ENCODE measurements around the gene ZNF311. TPM values are rescaled to one million over a fixed set of nuclear protein-coding genes. Genes with fewer than 3 reads are reported as not detected.
"Not testable (repeated sequence)": the region's sequence is repeated elsewhere in the genome, so short reads cannot be mapped to it uniquely, and the experiment has no call there.

The ZNF311 gene
- total and polyA plus RNA-seq, 11 donors: 0.07 to 0.84 (median 0.21) TPM; not detected in 2

GRCh38 chr6:28960846-28961500, 44.1 kb downstream of the ZNF311 start:
- H3K4me3 ChIP-seq: no peak overlapping the region
- intact Hi-C loops (cut with DNase I): no loop called here
- no peak overlapping the region for H3K27ac ChIP-seq
- no peaks in the 10 kb centered on the region for H3K36me3 ChIP-seq
- no peaks in the 10 kb centered on the region for H3K4me1 ChIP-seq
- no peak for DNase-seq
- peaks cover 0 to 22% (median 0%) of the 10 kb centered on the region in 9 donors for H3K27me3 ChIP-seq
- 86 to 95% (median 90%) methylated on average over 4 of the region's 4 CpGs for WGBS, 4 donors
- TF ChIP-seq POLR2A (IDR thresholded peaks at IDR 0.05): no peak
- TF ChIP-seq, protein P1, sequence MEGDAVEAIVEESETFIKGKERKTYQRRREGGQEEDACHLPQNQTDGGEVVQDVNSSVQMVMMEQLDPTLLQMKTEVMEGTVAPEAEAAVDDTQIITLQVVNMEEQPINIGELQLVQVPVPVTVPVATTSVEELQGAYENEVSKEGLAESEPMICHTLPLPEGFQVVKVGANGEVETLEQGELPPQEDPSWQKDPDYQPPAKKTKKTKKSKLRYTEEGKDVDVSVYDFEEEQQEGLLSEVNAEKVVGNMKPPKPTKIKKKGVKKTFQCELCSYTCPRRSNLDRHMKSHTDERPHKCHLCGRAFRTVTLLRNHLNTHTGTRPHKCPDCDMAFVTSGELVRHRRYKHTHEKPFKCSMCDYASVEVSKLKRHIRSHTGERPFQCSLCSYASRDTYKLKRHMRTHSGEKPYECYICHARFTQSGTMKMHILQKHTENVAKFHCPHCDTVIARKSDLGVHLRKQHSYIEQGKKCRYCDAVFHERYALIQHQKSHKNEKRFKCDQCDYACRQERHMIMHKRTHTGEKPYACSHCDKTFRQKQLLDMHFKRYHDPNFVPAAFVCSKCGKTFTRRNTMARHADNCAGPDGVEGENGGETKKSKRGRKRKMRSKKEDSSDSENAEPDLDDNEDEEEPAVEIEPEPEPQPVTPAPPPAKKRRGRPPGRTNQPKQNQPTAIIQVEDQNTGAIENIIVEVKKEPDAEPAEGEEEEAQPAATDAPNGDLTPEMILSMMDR (IDR thresholded peaks at IDR 0.05): no peak
- ATAC-seq: no peak
- H3K9me3 ChIP-seq: peaks cover 0 to 2% (median 0%) of the 10 kb centered on the region in 12 donors

DNA sequence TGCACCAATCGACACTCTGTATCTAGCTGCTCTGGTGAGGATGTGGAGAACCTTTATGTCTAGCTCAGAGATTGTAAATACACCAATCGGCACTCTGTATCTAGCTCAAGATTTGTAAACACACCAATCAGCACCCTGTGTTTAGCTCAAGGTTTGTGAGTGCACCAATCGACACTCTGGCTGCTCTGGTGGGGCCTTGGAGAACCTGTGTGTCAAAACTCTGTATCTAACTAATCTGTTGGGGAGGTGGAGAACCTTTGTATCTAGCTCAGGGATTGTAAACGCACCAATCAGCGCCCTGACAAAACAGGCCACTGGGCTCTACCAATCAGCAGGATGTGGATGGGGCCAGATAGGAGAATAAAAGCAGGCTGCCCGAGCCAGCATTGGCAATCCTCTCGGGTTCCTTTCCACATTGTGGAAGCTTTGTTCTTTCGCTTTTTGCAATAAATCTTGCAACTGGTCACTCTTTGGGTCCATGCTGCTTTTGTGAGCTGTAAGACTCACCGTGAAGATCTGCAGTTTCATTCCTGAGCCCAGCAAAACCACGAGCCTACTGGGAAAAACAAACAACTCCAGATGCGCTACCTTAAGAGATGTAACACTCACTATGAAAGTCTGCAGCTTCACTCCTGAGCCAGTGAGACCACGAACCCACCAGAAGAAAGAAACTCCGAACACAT, 46.4 kb downstream of the ZNF311 start:
- intact Hi-C loops (cut with DNase I); H3K27ac ChIP-seq; H3K4me1 ChIP-seq; ATAC-seq; DNase-seq; H3K9me3 ChIP-seq; H3K36me3 ChIP-seq; H3K4me3 ChIP-seq: not testable (repeated sequence)
- H3K27me3 ChIP-seq: peaks cover 0 to 41% (median 0%) of the 10 kb centered on the region in 9 donors
- WGBS, 4 donors: 88 to 93% (median 88%) methylated on average over 13 of the region's 13 CpGs

GRCh38 chr6:28957795-28958314, 47.3 kb downstream of the ZNF311 start:
- H3K4me3 ChIP-seq; H3K36me3 ChIP-seq; DNase-seq; H3K9me3 ChIP-seq; H3K27ac ChIP-seq; intact Hi-C loops (cut with DNase I); ATAC-seq: not testable (repeated sequence)
- Histone ChIP-seq H3K4me1 (peaks cover 0 to 13% (median 6%) of the 10 kb centered on the region in 12 donors), H3K27me3 (peaks cover 0 to 45% (median 0%) of the 10 kb centered on the region in 9 donors)
- 92 to 94% (median 93%) methylated on average over 22 to 24 of the region's 24 CpGs for WGBS, 4 donors

- WGBS, 4 donors: 82 to 90% (median 85%) methylated on average over 3 of the region's 3 CpGs
- no peak overlapping the region for H3K4me3 ChIP-seq
- no peaks in the 10 kb centered on the region for H3K36me3 ChIP-seq
- H3K27ac ChIP-seq: no peak overlapping the region
- no peak for DNase-seq
- intact Hi-C loops (cut with DNase I): no loop called here
- ATAC-seq: no peak
- H3K9me3 ChIP-seq: no peaks in the 10 kb centered on the region
- TF ChIP-seq POLR2A (IDR thresholded peaks at IDR 0.05): no peak
- TF ChIP-seq, protein P1 (IDR thresholded peaks at IDR 0.05): no peak
- H3K4me1 ChIP-seq: peaks cover 0 to 13% (median 6%) of the 10 kb centered on the region in 12 donors
- H3K27me3 ChIP-seq: peaks cover 0 to 45% (median 0%) of the 10 kb centered on the region in 9 donors
Observed at GRCh38 chr6:28956331-28956730, 48.8 kb downstream of the ZNF311 start.

GRCh38 chr6:28953585-28954258, 51.4 kb downstream of the ZNF311 start:
- Histone ChIP-seq H3K4me3 (peak overlapping the region in 11 of 12 donors; percentile 5 to 47 (median 37)), H3K36me3 (no peaks in the 10 kb centered on the region), H3K4me1 (peaks cover 0 to 13% (median 6%) of the 10 kb centered on the region in 12 donors), H3K9me3 (no peaks in the 10 kb centered on the region), H3K27ac (no peak overlapping the region), H3K27me3 (peaks cover 0 to 41% (median 0%) of the 10 kb centered on the region in 9 donors)
- no peak for DNase-seq
- ATAC-seq: no peak
- intact Hi-C loops (cut with DNase I): no loop called here
- TF ChIP-seq, protein P1 (IDR thresholded peaks at IDR 0.05): no peak
- TF ChIP-seq POLR2A (IDR thresholded peaks at IDR 0.05): no peak
- 2 to 4% (median 3%) methylated on average over 22 of the region's 22 CpGs for WGBS, 4 donors
